T47D (cell line): ENCODE data around the gene CIITA.

Experiments
- DNase-seq, 2 experiments: peaks; one replicate each; pipeline versions ENCODE4 v3.0.0 to v3.0.0-alpha.2; 2011 to 2012; ENCODE audit warnings: low read depth in 1 of 2, low spot score in 1 of 2
- JUND ChIP-seq: IDR thresholded peaks from 2 replicates; pipeline ENCODE4 v1.6.1; 2012; ENCODE audit warnings: low read depth
- in situ Hi-C: cut with HindIII; loops from 2 replicates; pipeline ENCODE4 v1.10.0; 2016; ENCODE audit warnings: low sequenced_read_pairs, low pct_unique_long_range_greater_than_20kb

The CIITA gene

GRCh38 chr16:10971560-10971961 is 94.6 kb downstream of the CIITA start:
- TF ChIP-seq JUND: no peak
- in situ Hi-C loops: no loop called here
- peak; percentile 34 to 78 for DNase-seq

DNA sequence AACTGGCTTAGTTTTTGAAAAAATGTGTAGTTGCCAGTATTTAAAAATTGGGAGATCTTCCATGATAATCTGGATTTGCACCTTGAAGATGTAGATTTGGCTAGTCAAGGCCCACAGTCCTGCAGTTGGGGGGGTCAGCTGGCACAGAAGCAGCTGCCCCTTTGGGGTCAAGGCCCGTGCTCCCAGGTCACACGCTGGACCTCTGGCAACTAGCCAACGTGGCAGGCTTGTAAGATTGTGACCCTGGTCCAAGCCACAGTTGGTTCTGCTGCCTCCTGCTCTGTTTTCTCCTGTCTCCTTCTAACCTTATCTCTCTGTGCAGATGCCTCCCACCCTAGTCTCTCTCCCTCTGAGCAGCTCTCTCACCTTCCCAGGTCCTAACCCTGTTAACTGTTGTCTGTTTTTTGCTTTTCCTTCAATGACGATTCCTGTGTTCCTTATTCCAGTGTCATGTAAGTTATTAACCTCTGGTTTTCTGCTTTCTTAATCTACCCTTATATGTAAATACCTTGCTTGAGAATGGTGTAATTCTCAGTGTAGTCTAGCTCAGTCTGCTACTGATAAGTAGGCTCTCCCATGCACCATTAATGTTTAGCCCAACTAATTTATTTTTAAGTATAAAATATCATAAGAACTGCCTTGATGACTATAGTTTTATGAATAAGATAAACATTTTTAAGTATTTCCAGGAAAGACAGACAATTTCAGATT is 95.3 kb downstream of the CIITA start:
- no peak for TF ChIP-seq JUND
- DNase-seq: no peak
- in situ Hi-C loops: no loop called here

DNA sequence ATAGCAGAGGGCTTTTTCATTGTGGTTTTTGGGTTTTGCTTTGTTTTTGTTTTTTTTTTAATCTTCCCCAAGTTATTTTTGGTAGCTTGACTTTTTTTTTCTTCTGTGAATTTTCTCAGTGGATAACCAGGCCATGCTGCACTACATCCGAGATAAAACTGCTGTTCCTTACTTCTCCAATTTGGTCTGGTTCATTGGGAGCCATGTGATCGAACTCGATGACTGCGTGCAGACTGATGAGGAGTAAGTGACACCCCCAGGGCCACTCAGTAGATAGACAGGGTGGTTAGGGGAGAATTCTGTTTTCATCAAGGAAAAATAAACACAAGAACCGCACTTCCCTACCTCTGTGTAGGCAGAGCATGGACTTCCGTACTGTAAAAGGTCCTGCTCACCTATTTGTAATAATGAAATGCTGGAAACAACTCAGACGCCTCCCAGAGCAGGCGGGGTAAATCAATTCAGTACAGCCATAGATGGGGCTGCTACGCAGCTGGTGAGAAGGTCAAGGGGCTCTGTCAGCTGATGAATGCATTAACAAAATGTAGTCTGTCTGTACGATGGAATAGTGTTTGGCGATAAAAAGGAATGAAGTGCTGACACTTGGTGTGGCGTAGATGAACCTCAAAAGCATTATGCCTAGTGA is 95.9 kb downstream of the CIITA start:
- no peak for TF ChIP-seq JUND
- in situ Hi-C loops: no loop called here

DNA sequence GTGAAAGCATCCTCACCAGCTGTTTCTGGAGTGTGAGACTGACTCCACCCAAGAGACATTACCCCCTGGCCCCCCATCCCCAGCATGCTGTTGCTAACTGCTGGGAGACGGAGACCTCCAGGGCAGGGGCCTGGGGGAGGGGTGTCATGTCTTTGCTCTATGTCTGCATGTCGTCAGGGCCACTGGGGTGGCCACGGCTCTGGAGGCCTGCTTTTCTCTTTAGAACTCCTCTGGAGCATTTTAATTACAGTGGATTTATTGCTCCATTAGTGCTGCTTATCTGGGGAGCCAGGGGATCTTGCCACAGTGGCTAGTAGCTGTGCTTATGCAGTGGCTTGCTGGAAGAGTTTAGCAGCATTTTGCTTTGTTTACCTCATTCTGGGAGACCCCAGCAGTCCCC is 99.6 kb downstream of the CIITA start:
- TF ChIP-seq JUND: no peak
- no peak for DNase-seq
- in situ Hi-C loops: no loop called here

More for the DNA sequence above, 95.9 kb downstream of the CIITA start:
- no peak for DNase-seq

- no peak for DNase-seq
- TF ChIP-seq JUND: no peak
- in situ Hi-C loops: no loop called here
Measured at GRCh38 chr16:10978124-10978523, 101.1 kb downstream of the CIITA start.

GRCh38 chr16:10978871-10979446 is 102.0 kb downstream of the CIITA start:
- no peak for DNase-seq
- TF ChIP-seq JUND: no peak
- in situ Hi-C loops: no loop called here

GRCh38 chr16:10979717-10980601 is 103.0 kb downstream of the CIITA start:
- in situ Hi-C loops: no loop called here
- peak in 1 of 2 experiments; percentile 69 for DNase-seq
- TF ChIP-seq JUND: no peak

- no peak for DNase-seq
- in situ Hi-C loops: no loop called here
- TF ChIP-seq JUND: no peak
Measured at GRCh38 chr16:10980813-10981212, 103.8 kb downstream of the CIITA start.

DNA sequence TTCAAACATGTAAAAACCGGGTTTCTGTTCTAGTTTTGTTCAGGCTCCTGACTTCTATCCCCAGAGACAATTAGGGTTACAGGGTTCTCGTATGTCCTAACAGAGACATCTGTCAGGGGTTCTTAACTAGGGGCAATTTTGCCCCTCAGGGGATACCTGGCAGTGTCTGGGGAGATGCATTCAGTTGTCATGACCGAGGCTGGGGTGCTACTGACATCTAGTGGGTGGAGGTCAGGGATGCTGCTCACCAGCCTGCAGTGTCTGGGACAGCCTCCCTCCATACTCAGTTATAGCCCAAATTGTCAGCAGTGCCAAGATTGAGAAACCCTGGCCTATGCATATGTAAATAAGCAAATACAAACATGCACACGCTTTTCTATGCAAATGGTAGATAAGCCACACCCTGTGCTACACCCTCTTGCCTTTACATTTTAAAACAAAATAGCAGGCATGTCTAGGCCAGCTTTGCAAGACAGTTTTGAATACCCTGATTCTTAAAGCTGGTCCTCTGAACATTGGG is 104.8 kb downstream of the CIITA start:
- in situ Hi-C loops: no loop called here

GRCh38 chr16:10982465-10983150 is 105.6 kb downstream of the CIITA start:
- no peak for TF ChIP-seq JUND
- no peak for DNase-seq
- in situ Hi-C loops: no loop called here

More for the DNA sequence above, 104.8 kb downstream of the CIITA start:
- peak in 1 of 2 experiments; percentile 60 for DNase-seq
- no peak for TF ChIP-seq JUND

DNA sequence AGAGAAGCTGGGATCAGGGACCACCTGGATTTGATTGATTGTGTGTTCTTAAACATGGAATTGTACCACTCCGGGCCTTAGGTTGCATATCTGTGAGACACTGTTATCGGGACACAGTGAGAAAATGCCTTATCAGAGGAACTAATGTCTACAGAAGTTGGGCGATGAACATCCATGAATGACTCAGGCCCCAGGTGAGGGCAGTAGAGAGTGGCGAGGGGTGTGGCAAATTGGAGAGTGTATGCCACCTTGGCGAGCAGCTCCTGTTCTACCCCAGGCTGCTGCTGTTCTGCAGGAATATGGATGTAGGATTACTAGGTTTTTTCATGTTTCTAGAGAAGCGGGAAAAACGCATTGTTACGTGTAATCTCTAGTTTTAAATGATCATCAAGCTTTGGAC is 106.2 kb downstream of the CIITA start:
- TF ChIP-seq JUND: no peak
- in situ Hi-C loops: no loop called here
- DNase-seq: peak in 1 of 2 experiments; percentile 19

GRCh38 chr16:10984509-10984908 is 107.5 kb downstream of the CIITA start:
- TF ChIP-seq JUND: no peak
- DNase-seq: no peak
- in situ Hi-C loops: no loop called here
